ENCODE results near the gene MAGI1.

The MAGI1 gene

DNA sequence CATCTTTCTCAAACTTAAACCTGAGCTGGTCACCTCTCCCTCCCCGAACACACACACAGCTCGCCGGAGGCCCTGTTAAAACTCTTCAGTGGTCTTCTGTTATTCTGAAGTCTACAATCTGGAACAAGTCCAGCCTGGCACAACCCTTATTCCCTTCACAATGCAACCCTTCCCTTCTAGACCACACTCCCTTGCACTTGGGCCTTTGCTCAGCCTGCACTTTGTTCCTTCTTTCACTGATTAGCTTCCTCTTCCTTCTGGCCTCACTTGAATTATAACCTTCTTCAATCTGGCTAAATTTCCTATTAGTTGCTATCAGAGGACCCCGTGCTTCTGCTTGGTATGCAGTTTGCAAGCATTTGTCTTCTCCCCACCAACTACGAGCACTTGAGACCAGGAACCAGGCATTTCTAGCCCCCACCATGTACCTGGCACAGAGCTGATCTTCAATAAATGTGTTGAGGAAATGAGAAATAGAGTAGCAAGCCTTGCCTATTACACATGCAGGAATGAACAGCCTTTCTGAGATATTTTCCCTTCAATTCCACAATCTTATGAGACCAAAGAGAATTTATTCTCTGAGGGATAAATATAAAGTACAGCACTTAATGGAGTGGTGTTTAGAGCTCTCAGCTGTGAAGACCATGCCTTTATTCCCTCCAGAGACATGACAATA lies 687.8 kb downstream of the MAGI1 start:
- DNase-seq (ENCODE audit: low read depth) = no peak

DNA sequence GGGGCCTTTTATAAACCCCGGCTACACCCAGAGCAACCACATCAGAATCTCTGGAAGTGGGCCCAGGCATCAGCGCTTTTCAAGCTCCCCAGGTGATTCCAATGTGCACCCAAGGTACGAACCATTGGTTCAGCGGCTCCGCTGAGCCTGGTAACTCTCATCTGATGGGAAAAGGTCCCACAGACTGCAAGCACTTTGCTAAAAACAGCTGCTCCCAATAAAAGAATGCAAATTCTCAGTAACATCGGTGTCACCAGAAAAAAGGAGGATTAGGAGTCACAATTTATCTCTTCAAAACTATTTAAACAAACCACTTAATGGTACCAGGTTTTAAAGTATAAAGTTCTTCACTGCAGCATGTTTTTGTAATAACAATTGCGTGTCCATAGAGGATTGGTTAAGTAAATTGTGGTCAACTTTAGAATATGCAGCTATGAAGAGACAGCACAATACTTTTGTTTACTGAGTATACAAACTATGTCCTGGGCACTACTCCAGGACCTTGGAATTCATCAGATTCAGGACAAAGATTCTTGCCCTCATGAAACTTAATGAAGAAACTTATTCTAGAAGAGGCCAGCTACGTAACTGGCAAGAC lies 690.2 kb downstream of the MAGI1 start:
- peak; percentile 88 for DNase-seq (ENCODE audit: low read depth)

DNA sequence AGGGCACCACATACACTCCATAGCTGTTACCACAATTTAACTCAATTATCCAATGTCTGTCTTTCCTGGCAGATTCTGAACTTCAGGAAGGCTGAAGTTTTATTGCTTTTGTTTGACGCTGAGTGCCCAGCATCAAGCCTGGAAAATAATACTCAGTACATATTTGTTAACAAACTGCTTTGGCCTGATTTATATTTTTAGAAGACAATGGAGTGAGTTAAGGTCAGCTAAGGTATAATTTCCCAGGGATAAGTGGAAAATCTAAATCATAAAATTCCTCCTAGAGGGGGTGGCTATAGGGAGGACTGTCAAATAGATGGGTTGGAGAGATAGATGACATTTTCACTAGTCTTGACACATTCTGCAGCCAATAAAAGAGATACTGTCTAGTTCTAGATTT lies 691.6 kb downstream of the MAGI1 start:
- DNase-seq (ENCODE audit: low read depth) = no peak

DNA sequence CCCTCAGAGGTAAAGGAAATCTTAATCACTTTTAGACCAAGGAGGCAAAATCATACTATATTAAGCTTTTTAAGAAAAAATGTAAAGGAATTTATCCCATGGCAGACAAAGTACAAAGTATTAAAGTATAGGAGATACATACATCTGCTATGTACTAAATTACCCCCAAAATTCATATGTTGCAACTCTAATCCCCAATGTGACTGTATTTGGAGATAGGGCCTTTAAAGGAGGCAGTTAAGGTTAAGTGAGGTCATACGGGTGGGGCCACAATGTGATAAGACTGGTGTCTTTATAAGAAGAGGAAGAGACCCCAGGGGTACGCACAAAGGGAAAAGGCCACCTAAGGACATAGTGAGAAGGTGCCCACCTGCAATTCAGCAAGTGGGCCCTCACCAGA lies 693.9 kb downstream of the MAGI1 start:
- DNase-seq (ENCODE audit: low read depth) = no peak

DNA sequence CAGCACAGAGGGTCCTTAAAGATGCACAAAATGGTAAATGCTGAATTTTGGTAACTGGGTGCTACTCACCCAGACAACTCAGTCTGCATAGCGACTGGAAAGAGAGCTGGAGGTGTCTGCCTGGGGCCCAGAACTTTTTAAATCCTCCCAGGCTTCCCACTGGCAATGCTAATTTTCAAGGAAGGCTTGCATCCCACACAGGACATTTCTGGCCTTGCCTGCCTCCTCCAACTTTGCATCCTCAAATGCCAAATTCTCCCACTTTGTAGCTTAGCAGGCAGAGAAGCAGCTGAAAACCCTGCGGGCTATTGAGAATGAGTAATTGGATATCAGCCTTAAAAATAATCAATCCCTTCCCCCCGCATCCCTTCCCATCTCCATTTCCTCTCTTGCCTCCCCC lies 694.3 kb downstream of the MAGI1 start:
- DNase-seq (ENCODE audit: low read depth) = no peak

DNA sequence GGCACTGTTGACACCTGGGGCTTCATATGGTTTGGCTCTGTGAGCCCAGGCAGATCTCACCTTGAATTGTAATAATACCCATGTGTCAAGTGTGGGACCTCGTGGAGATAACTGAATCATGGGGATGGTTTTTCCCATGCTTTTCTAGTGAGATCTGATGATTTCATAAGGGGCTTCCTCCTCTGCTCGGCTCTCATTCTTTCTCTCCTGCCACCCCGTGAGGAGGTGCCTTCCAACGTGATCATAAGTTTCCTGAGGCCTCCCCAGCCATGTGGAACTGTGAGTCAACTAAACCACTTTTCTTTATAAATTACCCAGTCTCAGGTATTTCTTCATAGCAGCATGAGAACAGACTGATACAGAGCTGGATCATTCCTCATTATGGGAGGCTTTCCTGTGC lies 695.0 kb downstream of the MAGI1 start:
- DNase-seq (ENCODE audit: low read depth) = peak; percentile 89

DNA sequence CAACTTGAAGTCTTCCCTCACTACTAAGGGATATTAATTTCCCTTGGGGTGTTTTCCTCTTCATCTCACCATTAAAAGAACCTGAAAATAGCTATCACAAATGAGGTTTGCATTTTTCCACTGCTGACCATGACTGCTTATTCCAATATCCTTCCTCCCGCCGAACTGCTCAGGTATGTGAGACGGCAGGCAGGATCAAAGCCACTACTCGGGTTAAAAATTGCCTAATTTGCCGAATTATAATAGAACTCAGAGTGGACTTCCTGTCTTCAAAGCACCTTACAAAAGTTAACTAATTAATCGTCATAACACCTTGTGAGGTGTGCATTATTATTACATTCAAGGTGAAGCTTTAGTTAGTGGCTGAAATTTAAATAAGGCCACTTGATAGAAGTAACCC lies 695.7 kb downstream of the MAGI1 start:
- DNase-seq (ENCODE audit: low read depth) = no peak

DNA sequence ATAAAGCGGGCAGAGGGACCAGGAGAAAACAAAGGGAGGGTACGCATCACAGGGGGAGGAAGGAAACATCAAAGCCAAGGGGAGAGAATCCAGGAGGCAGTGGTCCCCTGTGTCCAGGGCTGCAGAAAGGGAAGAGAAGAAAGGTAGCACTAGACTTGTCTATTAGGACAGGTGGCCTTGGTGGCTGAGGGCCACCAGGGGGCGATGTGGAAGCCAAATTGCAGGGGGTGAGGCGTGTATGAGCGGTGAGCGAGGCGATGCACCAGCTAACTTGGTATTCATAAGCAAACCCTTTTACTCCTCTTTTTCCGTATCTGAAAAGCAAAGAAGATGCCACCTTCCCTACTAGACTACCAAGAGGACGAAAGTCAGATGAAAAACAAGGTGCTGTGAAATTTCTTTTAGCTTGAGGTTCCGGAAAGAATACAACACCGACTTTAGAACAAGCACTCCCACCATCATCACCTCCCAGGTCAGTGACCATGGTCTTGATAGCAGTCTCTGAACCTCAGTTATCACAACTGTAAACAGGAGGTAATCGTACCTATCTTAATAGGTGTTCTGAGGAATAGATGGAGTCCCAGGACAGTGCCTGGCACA lies 696.5 kb downstream of the MAGI1 start:
- peak; percentile 35 for DNase-seq (ENCODE audit: low read depth)

DNA sequence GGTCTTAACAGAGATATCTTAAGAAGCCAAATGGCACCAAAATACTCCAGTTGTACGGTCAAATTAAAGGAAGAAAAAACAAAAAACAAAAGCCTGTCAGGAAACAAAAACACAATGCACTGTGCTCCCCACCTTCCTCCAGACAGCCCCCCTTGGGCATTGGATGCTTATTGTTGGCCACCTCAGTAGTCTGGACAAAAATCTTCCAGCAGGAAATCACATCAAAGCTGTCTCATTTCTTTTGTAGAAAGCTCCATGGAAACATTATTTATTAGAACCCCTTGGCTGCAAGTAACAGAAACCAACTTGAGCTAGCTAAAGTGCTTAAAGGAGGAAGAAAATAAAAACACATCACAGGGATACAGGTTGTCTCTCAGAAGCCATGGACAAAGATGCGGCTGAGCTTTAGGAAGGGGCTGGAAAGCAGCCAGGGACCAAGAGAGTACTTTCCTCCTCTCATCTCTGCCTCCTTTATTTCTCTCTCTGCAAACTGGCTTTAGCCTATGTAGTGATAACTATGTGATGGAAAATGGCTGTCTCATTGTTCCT lies 699.5 kb downstream of the MAGI1 start:
- DNase-seq (ENCODE audit: low read depth) = no peak

DNA sequence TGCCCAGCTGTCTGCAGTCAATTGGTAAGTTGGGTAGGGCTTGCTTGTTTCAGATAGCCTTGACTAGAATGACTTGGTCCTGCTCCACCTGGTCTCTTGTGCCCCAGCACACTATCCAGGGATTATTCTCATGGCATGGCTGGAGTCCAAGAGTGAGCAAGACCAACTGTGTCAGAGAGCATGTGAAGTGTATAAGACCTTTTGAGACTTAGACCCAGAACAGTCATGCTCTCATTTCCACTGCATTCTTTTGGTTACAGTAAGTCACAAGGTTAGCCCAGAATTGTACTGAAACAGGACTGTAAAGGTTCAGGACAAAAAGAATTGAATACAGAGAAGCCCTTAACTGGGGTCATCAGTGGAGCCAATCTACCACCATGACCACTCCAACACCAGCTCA lies 700.1 kb downstream of the MAGI1 start:
- peak; percentile 65 for DNase-seq (ENCODE audit: low read depth)

DNA sequence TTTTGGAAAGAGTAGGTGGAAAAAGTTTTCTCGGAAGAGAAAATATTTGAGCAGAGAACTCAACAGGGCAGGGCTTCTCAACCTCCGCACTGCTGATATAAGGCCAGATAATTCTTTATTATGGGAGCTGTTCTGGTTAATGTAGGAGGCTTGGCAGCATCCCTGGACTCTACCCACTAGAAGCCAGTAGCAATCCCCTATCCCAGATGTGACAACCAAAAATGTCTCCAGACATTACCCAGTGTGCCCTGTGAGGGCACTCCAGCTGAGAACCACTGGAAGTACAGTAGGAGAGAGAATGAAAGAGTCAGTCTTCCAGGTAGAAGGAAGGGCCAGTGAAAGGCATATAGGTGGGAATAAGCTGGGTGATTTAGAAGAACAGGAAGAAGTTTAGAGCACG lies 703.1 kb downstream of the MAGI1 start:
- no peak for DNase-seq (ENCODE audit: low read depth)

DNA sequence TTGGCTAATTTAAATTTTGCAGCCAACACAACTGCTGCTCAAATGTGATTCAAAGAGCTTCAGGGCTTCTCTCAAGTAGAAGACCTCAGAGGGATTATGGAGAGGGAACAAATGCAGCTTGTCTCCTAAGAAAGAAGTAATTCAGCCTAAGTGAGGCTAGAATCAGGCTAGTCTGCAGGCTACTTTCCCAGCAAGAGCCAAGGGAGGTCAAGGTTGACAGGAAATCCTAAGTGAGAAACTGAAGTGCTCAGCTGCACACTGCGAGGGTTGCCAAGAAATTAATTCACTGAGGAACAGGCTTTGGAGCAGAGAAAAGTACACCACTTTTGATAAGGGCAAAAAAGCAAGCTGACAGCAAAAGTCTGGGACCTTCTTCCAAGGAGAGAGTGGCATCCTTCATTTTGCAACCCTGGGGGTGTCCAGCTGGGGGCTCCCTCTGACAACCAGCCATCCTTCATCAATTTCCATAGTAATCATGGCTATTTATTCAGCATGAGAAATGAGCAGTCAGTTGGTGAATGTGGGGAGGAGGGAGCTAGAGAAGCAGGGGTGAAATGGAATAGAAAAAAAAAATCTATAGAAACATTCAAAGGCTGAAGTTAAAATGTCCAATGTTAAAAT lies 704.6 kb downstream of the MAGI1 start:
- DNase-seq (ENCODE audit: low read depth) = peak; percentile 9

DNA sequence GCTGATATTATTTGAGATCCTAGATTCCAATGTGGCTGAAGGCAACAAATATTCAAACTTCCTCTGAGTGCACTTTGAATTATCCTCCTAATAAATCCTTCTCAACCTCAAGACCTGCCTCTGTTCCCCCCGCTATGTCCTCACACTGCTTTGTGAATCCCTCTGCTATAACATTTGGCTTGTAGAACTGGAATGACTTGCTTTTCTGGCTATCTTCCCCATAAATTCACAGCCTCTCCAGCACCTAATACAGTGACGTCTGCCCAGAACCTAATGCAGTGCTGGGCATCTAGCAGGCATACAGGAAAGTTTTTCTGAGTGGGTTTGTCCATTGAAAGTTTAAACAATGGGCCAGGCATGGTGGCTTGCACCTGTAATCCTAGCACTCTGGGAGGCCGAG lies 707.0 kb downstream of the MAGI1 start:
- DNase-seq (ENCODE audit: low read depth) = no peak

DNA sequence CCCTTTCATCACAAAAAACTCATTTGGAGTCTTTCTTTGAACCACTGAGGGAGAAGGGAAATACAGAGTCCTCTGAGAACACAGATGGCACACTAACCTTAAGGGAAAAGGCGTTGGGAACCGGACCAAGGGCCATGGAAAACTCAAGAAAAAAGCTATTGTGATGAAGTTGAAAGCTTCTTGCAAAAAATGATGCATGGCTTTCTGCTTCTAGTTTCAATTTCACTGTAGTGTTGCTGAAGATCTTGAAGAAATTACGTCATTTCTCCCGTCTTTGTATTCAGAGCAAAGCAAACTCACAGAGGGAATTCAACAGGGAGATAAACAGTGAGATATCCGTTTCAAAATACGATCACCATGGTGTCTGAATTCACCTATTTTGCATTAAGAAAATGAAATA lies 708.6 kb downstream of the MAGI1 start:
- DNase-seq (ENCODE audit: low read depth) = peak; percentile 69

DNA sequence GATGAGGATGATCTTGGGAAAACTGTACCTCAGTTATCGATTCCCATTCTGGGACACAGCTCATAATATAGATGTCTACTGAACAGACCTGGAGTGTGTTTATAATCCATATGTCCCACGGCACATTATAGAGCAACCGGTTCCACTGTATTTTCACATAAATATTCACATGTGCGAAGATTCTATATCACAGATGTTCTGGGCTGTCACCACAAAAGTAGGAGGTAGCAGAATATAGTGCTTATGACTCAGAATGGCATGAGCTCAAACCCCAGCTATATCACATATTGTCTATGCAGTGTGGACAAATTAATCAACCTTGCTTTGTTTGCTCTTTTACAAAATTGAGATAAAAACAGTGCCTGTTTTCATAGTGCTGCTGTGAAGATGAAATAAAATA lies 710.6 kb downstream of the MAGI1 start:
- DNase-seq (ENCODE audit: low read depth) = no peak

DNA sequence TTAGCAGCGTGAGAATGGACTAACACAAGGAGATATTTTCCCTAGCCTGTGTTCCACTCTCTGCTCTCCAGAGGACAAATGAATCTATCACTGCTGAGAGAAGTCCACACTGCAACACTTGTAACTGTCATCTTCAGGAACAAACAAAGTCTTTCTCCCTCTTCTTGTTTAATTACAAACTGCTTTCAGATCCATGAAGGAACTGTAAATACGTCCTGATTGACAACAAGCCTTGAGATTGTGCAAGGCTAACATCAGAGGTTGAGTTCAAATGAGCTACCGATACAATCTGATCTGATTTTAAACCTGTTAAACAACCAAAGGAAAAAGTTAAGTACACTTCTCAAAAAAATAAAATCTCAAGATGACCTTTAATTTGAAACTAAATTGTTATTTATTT lies 712.1 kb downstream of the MAGI1 start:
- DNase-seq (ENCODE audit: low read depth) = no peak

DNA sequence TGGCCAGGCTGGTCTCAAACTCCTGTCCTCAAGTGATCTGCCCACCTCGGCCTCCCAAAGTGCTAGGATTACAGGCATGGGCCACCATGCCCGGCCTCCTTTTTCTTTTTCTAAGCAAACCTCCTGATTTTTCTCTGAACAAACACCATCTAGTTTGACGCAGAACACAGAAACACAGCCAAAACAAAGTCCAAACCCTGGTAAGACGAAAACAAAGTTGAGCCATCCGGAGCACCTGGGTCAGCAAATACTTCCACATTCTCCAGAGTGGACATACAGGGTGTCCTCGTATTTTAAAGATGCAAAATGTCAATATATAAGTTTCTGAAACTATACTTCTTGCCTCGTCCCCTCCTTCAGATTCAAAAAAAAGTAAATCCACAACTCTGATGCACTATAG lies 715.8 kb downstream of the MAGI1 start:
- DNase-seq (ENCODE audit: low read depth) = no peak

DNA sequence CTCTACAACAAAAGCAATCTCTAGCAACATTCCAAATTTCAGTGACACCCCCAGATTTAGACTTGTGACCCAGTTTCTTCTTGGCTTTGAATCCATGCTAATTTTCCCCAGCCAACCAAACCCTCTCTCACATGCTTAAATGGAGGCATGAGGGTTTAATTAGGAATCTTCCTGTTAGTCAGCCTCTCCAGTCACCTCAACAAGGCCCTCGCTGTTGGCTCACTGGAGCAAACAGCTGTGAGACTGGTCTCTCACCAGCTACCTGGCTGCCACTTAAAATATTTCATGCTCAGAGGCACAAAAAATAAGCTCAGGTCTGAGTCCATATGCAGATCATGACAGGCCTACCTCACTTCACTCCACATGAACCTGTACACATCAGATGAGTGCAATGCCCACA lies 720.5 kb downstream of the MAGI1 start:
- no peak for DNase-seq (ENCODE audit: low read depth)

DNA sequence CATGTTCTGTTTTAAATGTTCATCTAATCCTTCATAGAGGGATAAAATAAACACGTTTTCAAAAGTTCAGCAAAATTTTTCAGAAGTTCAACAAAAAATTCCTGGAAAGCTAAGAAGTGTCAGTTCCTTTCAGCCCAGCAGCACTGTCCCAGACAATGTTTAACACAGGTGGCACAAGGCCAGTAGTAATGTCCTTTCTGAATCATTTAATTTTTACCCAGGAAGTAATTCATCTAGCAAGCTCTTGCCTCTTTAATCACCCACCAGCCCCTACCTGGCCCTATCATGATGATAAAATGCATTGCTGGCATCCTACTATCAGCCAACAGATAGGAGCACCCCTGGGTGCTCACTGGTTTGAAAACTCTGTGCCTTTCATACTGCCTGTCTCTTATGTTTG lies 723.8 kb downstream of the MAGI1 start:
- no peak for DNase-seq (ENCODE audit: low read depth)

DNA sequence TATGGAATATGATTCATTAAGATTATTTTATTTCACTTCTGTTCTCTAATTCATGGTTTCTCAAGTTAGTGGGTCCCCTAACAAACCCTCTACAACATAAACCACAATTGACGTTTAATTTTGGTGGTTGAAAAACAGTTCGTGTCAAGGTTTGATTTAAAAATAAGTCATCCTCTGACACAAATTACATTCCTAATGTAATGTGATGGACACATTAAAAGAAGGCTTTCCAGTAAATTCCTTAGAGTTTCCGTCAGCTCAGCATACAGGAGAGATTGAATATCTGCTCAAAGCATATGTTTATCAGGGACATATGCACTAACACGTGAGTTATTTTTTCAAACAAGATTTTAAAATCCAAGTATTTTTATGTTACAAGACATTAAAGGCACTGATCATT lies 724.4 kb downstream of the MAGI1 start:
- no peak for DNase-seq (ENCODE audit: low read depth)

DNA sequence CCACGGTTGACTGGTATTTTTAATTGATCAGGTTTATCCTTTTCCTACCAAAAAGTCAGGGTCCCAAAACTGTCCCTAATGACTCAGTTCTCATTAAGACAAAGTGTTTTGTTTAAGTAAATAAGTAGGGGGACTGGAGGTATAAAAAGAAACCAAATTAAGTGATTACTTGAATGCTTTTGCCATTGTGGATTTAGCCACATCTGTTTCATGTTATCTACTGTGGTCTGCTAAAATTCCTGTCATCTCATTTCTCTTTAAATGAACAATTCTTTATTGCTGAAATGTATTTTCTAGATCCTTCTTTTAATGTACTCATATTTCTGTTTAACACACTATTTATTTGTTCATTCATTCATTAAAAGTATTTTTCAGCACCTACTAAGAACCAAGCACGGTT lies 725.1 kb downstream of the MAGI1 start:
- no peak for DNase-seq (ENCODE audit: low read depth)

DNA sequence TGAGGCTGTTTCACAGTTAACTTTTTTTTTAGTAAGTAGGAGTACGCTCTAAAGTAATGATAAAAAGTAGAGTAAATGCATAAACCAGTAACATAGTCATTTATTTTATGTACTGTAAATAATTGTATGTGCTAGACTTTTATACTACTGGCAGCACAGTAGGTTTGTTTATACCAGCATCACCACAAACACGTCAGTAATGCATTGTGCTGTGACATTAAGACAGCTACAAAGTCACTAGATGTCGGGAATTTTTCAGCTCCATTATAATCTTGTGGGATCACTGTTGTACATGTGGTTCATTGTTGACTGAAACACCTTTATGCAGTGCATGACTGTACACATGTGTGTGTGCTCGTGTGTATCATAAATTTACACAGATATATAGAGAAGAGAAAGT lies 732.9 kb downstream of the MAGI1 start:
- no peak for DNase-seq (ENCODE audit: low read depth)
